ENCODE measurements around the gene FCHSD2. TPM values are rescaled to one million over a fixed set of nuclear protein-coding genes. Genes with fewer than 3 reads are reported as not detected.
"Not testable (repeated sequence)": the region's sequence is repeated elsewhere in the genome, so short reads cannot be mapped to it uniquely, and the experiment has no call there.

The FCHSD2 gene
- total and polyA plus RNA-seq, 5 experiments from 2014 or later, result 11.8 to 70.0 (median 15.6) TPM

DNA sequence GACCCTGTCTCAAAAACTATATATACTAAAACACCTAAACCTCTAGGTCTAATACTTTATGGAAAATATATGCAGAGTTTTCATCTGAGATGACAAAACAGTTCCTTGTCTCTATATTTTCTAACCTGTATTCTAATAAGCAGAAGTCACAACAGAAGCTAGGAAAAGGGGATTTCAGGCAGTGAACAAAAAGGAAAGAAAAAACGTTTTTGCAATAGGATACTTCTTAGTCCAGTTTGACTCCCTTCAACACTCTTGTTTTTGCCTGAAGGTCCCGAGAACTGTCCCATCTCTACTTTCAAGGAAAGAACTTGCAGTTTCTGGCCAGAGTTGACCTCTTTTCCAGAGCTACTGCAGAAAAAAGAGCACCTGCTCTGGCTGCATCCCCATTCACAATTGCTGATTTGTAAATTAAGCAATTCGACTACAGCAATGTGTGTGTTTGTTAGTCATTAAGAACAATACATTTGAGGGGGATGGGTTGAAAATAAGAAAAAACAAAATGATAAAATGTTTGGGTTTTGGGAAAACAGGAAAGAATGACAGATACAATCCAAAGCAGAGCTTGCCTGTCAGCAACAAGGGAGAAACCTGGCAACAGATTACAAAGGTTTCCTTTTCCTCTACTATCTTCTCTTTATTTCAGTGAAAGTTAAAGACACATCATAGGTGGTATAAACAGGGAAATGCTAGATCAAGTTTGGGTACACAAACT lies 160.0 kb downstream of the FCHSD2 start:
- Mint-ChIP-seq H3K4me3 (no peak overlapping the region), H3K9me3 (peaks cover 0 to 4% (median 0%) of the 10 kb centered on the region in 9 donors), H3K36me3 (peaks cover 0 to 71% (median 46%) of the 10 kb centered on the region in 3 donors), H3K27me3 (no peaks in the 10 kb centered on the region), H3K4me1 (peaks cover 0 to 22% (median 1%) of the 10 kb centered on the region in 4 donors), H3K27ac (peak overlapping the region in 1 of 10 donors; percentile 6)
- DNase-seq (no peak), ATAC-seq (no peak)
- POLR2A ChIA-PET, result interaction anchor here (1.1 kb wide), 1 partner anchor 413 kb away, joined by 3 read pairs; no protein-coding TSS in a partner anchor

DNA sequence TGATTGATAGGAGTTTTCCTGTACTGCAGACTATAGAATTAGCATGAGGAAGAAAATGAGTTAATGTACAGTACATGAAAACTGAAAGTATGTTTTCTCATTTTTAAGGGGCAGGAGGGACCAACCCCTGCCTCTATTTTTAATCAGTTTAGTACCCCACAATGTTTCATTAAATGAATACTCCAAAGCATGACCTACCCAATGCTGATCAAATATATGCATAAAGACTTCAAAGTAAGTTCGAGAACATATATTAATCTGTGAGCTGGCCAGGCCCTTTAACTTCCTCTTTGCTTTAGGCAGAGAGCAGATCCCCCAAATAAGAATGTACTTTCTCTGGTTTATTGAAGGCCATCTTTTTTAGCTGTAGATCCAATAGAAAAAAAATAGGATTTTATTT lies 161.0 kb downstream of the FCHSD2 start:
- Mint-ChIP-seq H3K36me3 (peaks cover 0 to 74% (median 54%) of the 10 kb centered on the region in 3 donors), H3K4me3 (no peak overlapping the region), H3K4me1 (peaks cover 0 to 21% (median 0%) of the 10 kb centered on the region in 4 donors), H3K9me3 (peaks cover 0 to 6% (median 0%) of the 10 kb centered on the region in 9 donors), H3K27ac (peak overlapping the region in 1 of 10 donors; percentile 44), H3K27me3 (no peaks in the 10 kb centered on the region)
- DNase-seq (no peak), ATAC-seq (no peak)
- POLR2A ChIA-PET, result no interaction called here

DNA sequence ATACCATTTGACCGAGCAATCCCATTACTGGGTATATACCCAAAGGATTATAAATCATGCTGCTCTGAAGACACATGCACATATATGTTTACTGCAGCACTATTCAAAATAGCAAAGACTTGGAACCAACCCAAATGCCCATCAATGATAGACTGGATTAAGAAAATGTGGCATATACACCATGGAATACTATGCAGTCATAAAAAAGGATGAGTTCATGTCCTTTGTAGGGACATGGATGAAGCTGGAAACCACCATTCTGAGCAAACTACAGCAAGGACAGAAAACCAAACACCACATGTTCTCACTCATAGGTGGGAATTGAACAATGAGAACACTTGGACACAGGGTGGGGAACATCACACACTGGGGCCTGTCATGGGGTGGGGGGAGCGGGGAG lies 164.3 kb downstream of the FCHSD2 start:
- POLR2A ChIA-PET, DNase-seq, H3K27me3 Mint-ChIP-seq, ATAC-seq, H3K27ac Mint-ChIP-seq, H3K4me3 Mint-ChIP-seq, H3K9me3 Mint-ChIP-seq: not testable (repeated sequence)
- peaks cover 0 to 34% (median 0%) of the 10 kb centered on the region in 4 donors for H3K4me1 Mint-ChIP-seq
- peaks cover 8 to 75% (median 67%) of the 10 kb centered on the region in 3 donors for H3K36me3 Mint-ChIP-seq

DNA sequence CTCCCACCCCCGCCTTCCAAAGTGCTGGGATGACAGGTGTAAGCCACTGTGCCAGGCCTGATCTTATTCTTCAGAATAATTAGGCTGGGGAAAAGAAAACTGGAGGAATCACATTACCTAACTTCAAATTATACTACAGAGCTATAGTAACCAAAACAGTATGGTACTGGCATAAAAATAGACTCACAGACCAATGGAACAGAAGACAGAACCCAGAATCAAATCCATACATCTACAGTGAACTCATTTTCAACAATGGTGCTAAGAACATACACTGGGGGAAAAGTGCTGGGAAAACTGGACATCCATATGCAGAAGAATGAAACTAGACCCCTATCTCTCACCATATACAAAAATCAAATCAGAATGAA lies 165.6 kb downstream of the FCHSD2 start:
- H3K27ac Mint-ChIP-seq, H3K4me3 Mint-ChIP-seq, DNase-seq, H3K9me3 Mint-ChIP-seq, POLR2A ChIA-PET, H3K27me3 Mint-ChIP-seq, ATAC-seq: not testable (repeated sequence)
- Mint-ChIP-seq H3K4me1 (peaks cover 0 to 37% (median 2%) of the 10 kb centered on the region in 4 donors), H3K36me3 (peaks cover 8 to 64% (median 64%) of the 10 kb centered on the region in 3 donors)

DNA sequence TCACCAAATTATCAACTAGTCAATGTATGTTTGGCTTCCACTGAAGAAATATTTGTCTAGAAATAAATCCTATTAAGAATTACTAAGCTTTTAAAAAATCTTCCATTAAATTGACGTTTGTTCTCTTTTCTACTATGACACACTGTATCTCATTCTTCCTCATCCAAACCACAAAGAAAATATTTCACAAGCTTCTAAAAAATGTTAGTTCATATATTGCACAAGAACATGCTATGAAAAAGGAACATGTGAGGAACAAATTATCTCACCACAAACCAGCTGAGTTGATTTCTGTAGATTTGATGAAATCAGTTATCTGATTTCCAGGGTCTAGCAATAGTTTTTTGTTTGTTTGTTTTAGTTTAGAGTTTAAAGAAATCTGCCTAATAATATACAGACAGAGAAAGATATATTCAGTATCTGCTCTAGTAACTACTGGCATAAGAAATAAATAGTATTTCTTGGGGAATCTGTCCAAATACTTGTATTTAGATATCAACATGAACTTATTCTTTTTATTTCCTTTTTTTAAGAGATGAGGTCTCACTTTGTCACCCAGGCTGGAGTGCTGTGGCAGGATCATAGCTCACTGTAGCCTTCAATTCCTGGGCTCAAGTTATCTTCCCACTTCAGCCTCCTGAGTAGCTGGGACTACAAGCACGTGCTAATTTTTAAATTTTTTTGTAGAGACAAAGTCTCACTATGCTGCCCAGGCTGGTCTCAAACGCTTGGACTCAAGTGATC lies 166.2 kb downstream of the FCHSD2 start:
- H3K4me3 Mint-ChIP-seq, result no peak overlapping the region
- H3K9me3 Mint-ChIP-seq, result peaks cover 0 to 6% (median 0%) of the 10 kb centered on the region in 9 donors
- H3K36me3 Mint-ChIP-seq, result peaks cover 8 to 63% (median 61%) of the 10 kb centered on the region in 3 donors
- H3K27me3 Mint-ChIP-seq, result no peaks in the 10 kb centered on the region
- H3K4me1 Mint-ChIP-seq, result peaks cover 0 to 38% (median 6%) of the 10 kb centered on the region in 4 donors
- ATAC-seq (no peak), DNase-seq (no peak)
- H3K27ac Mint-ChIP-seq, result peak overlapping the region in 1 of 10 donors; percentile 15
- POLR2A ChIA-PET, result no interaction called here

DNA sequence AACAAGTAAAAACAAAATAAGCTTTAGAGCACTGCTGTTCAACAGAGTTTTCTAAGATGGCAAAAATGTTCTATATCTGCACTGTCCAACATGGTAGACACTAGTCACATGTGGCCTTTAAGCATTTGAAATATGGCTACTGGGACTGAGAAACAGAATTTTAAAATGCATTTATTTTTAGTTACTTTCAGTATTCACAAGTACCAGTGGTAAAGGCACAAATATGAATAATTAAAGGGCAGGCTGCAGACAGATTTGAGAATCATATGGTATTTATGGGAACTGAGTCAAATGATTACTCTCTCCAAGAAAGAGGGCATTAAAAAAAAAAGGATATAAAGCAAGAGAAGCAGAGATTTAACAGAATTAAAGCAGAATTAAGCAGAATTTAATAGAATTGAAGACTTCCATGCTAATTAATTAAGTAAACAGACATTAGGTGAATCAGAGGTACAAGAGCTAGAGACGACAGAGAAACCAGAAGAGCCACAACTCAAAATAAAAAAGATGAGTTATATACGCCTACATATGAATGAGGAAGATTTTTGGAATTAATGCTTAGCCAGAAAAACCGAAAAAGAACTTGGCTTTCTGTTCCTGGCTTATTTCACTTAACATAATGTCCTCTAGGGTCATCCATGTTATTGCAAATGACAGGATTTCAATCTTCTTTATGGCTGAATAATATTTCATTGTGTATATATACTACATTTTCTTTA lies 167.5 kb downstream of the FCHSD2 start:
- DNase-seq (no peak), ATAC-seq (no peak)
- Mint-ChIP-seq H3K36me3 (peaks cover 8 to 53% (median 51%) of the 10 kb centered on the region in 3 donors), H3K4me1 (peaks cover 4 to 46% (median 18%) of the 10 kb centered on the region in 4 donors), H3K27me3 (no peaks in the 10 kb centered on the region), H3K4me3 (peak overlapping the region in 1 of 10 donors; percentile 17), H3K27ac (no peak overlapping the region), H3K9me3 (peaks cover 0 to 6% (median 0%) of the 10 kb centered on the region in 9 donors)
- POLR2A ChIA-PET, result no interaction called here

DNA sequence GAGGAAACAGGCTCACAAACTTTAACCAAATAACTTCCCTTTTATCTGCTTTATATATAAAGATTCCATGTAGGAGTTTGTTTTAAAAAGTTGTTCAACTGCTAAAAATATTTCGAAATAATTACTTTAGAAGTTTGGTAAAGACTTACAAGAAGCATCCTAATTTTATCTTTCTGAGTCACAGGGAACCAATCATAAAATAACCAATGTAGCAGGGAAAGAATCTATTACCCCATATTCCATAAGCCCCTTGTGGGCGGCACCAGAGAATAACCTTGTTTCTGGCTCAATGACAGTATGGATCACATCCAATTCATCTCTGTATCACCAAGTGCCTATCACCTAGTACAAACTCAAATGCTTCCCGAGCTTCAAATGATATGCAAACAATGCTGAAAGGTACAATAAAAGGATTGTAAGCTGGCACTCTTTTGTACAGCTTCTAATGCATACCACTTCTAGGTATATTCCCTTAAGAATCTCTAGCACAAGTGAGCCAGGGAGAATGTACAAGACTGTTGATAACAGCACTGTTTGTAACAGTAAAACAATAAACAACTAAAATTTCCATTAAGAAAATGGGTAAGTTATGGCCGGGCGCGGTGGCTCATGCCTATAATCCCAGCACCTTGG lies 169.5 kb downstream of the FCHSD2 start:
- POLR2A ChIA-PET, result no interaction called here
- H3K27ac Mint-ChIP-seq, result no peak overlapping the region
- ATAC-seq, result no peak
- H3K9me3 Mint-ChIP-seq, result peaks cover 0 to 3% (median 0%) of the 10 kb centered on the region in 9 donors
- H3K36me3 Mint-ChIP-seq, result peaks cover 8 to 44% (median 36%) of the 10 kb centered on the region in 3 donors
- H3K27me3 Mint-ChIP-seq, result no peaks in the 10 kb centered on the region
- no peak overlapping the region for H3K4me3 Mint-ChIP-seq
- DNase-seq, result no peak
- peaks cover 4 to 48% (median 20%) of the 10 kb centered on the region in 4 donors for H3K4me1 Mint-ChIP-seq

DNA sequence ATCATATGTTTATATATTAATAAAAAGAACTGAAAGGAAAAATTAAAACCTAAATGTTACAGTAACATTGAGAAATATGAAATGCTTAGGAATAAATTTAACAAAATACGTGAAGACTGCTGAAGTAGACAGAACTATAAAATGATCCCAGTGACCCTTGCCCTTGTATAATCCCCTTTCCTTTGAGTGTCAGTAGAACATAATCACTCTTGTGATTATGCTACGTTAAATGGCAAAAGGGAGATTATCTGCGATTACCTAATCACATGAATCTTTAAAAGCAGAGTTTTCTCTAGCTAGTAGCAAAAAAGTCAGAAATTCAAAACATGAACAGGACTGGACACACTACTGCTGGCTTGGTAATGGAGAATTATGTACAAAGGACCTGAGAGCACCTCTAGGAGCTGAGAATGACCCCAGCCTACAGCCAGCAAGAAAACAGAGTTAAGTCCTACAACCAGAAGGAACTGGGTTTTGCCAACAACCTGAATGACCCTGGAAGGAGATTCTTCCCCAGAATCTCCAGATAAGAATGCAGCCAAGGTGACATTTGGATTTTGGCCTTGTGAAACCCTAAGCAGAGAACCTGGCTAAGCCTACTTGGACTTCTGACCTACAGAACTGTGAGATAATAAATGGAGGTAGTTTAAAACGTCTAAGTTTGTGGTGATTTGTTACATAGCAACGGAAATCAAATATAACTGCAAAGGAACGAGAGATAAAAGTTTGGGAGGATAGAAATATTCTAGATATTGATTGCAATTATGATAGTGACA lies 170.7 kb downstream of the FCHSD2 start:
- Mint-ChIP-seq H3K4me1 (peaks cover 4 to 47% (median 20%) of the 10 kb centered on the region in 4 donors), H3K36me3 (peaks cover 12 to 40% (median 27%) of the 10 kb centered on the region in 3 donors), H3K9me3 (no peaks in the 10 kb centered on the region), H3K4me3 (no peak overlapping the region), H3K27ac (peak overlapping the region in 1 of 10 donors; percentile 39), H3K27me3 (no peaks in the 10 kb centered on the region)
- POLR2A ChIA-PET, result no interaction called here
- DNase-seq (no peak), ATAC-seq (no peak)

DNA sequence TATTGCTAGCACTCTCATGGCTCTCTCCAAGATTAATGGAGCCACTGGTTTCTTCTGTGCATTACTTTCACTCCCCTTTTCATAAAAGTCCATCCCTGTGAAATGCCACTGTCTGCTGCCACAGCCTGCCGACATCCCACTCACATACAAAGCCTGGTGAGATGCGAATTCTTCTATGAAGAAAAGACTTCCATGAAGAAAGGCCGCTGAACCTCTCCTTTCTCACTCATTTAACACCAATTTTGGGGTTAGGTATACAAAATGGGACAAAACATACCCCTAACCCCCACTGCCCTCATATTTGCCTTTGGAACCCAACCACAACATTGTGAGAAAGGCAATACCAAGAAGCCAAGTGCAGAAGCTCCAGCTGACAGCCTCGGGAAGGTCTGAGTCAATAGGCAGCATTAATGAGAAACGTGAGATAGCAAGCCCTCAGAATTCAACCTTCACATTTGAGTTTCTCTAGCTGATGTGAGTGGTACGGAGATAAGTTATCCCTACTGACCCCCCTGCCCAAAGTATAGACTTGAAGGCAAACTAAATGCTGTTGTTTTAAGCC lies 171.5 kb downstream of the FCHSD2 start:
- Mint-ChIP-seq H3K4me1 (peaks cover 4 to 43% (median 20%) of the 10 kb centered on the region in 4 donors), H3K27me3 (no peaks in the 10 kb centered on the region), H3K9me3 (no peaks in the 10 kb centered on the region), H3K36me3 (peaks cover 17 to 36% (median 24%) of the 10 kb centered on the region in 3 donors), H3K27ac (peak overlapping the region in 5 of 10 donors; percentile 6 to 68 (median 39)), H3K4me3 (peak overlapping the region in 1 of 10 donors; percentile 16)
- POLR2A ChIA-PET, result no interaction called here
- DNase-seq (no peak), ATAC-seq (no peak)

DNA sequence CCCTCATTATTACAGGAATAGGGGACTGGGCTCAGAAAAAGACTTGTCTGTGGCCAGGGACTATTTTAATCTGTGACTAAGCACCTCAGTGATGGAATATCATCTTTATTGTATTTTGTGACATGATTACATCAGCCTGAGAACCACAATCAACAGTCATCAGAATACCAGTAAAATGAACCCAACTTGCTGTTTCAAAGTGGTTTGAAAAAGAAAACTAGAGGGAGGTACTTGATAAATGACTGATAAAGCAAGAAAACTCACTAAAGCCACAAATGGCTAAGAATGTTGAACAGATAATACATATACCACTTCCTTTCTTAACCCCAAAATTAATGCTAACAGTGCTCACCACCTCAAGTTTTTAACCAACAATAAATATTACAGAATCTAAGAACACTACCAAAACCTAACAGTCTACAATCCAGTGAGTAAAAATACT lies 172.2 kb downstream of the FCHSD2 start:
- POLR2A ChIA-PET, result no interaction called here
- DNase-seq (no peak), ATAC-seq (no peak)
- Mint-ChIP-seq H3K4me3 (peak overlapping the region in 1 of 10 donors; percentile 4), H3K36me3 (peaks cover 14 to 37% (median 20%) of the 10 kb centered on the region in 3 donors), H3K9me3 (no peaks in the 10 kb centered on the region), H3K4me1 (peaks cover 7 to 44% (median 20%) of the 10 kb centered on the region in 4 donors), H3K27me3 (no peaks in the 10 kb centered on the region), H3K27ac (peak overlapping the region in 3 of 10 donors; percentile 3 to 42 (median 5))

DNA sequence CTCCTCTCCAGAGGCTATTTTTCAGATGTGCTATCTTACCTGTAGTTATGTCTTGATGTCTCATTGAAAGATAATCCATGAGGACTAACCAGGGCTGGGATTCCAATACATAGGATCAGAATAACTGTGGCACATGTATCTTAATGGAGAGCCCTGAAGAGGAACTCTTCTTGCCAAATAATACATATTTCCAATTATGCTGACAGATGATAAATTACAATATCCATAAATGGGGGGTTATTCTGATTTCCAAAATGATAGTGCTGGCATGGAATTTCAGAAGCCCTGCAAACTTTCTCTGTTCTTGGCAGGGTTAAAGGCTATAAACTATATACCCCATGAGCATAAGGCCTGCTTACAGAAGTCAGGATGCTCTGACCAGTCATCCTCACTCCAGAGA lies 173.7 kb downstream of the FCHSD2 start:
- H3K27me3 Mint-ChIP-seq, result no peaks in the 10 kb centered on the region
- peaks cover 7 to 38% (median 20%) of the 10 kb centered on the region in 4 donors for H3K4me1 Mint-ChIP-seq
- peaks cover 8 to 36% (median 13%) of the 10 kb centered on the region in 3 donors for H3K36me3 Mint-ChIP-seq
- no peak overlapping the region for H3K4me3 Mint-ChIP-seq
- ATAC-seq (no peak), DNase-seq (no peak)
- H3K9me3 Mint-ChIP-seq, result no peaks in the 10 kb centered on the region
- no peak overlapping the region for H3K27ac Mint-ChIP-seq
- POLR2A ChIA-PET, result no interaction called here
